HEK293T (cell line): ENCODE results near the gene CHAT.

Experiments
- CTCF ChIA-PET: fragments of 350-600 bp; formaldehyde crosslinking; extraction: SDS; loops from one replicate; lab custom pipeline; 2021; ENCODE audit warnings: antibody characterized with exemption, inconsistent platforms; lab: Yijun Ruan, JAX
- POLR2A ChIA-PET: fragments of 350-600 bp; formaldehyde crosslinking; extraction: SDS; loops from one replicate; lab custom pipeline; 2020; ENCODE audit warnings: antibody characterized with exemption, inconsistent platforms; lab: Yijun Ruan, JAX
- DNase-seq: peaks from one replicate; pipeline ENCODE4 v3.0.0; 2012; ENCODE audit warnings: mixed read lengths; ENCODE audit errors: extremely low spot score
- FOXA1 ChIP-seq: fragments of 450-650 bp; IDR thresholded peaks from 2 replicates; pipeline ENCODE4 v1.6.1; 2016; ENCODE audit warnings: mild to moderate bottlenecking
- LEF1 ChIP-seq: fragments of 450-650 bp; IDR thresholded peaks from 2 replicates; pipeline ENCODE4 v1.6.1; 2017; ENCODE audit warnings: mild to moderate bottlenecking, borderline replicate concordance
- SP1 ChIP-seq: fragments of 450-650 bp; IDR thresholded peaks from 2 replicates; pipeline ENCODE4 v1.6.1; 2017
- SUZ12 ChIP-seq: fragments of 450-650 bp; IDR thresholded peaks from 2 replicates; pipeline ENCODE4 v1.6.1; 2016; ENCODE audit warnings: mild to moderate bottlenecking

CHAT gene

GRCh38 chr10:49713266-49713665 lies 99.4 kb downstream of the CHAT start:
- TF ChIP-seq FOXA1: no peak
- no peak for TF ChIP-seq LEF1
- TF ChIP-seq SUZ12: no peak
- no peak for TF ChIP-seq SP1
- ChIA-PET POLR2A (no interaction called here), CTCF (no interaction called here)
- no peak for DNase-seq
